ENCODE measurements around the gene PTPRJ. TPM values are rescaled to one million over a fixed set of nuclear protein-coding genes. Genes with fewer than 3 reads are reported as not detected.

Gene PTPRJ
- total RNA-seq, 1 donor from 2014 or later: 18.6 TPM

- Mint-ChIP-seq H3K27ac (no peak overlapping the region), H3K4me1 (ENCODE audit: unreplicated experiment) (peaks cover 19% of the 10 kb centered on the region), H3K9me3 (no peaks in the 10 kb centered on the region)
These were observed 101.0 kb downstream of the PTPRJ start for GRCh38 chr11:48081151-48082010.

GRCh38 chr11:48082771-48083170, 102.4 kb downstream of the PTPRJ start:
- no peaks in the 10 kb centered on the region for H3K9me3 Mint-ChIP-seq
- H3K4me3 Mint-ChIP-seq: no peak overlapping the region
- no peaks in the 10 kb centered on the region for H3K27me3 Mint-ChIP-seq
- peaks cover 20% of the 10 kb centered on the region for H3K4me1 Mint-ChIP-seq (ENCODE audit: unreplicated experiment)
- no peak overlapping the region for H3K27ac Mint-ChIP-seq
- DNase-seq (ENCODE audit: extremely low spot score, unreplicated experiment): no peak
- no peaks in the 10 kb centered on the region for H3K36me3 Mint-ChIP-seq
- no peak for TF ChIP-seq CTCF (conservative IDR thresholded peaks at IDR 0.05)

More at GRCh38 chr11:48081151-48082010, 101.0 kb downstream of the PTPRJ start:
- H3K4me3 Mint-ChIP-seq: no peak overlapping the region
- no peaks in the 10 kb centered on the region for H3K27me3 Mint-ChIP-seq
- DNase-seq (ENCODE audit: extremely low spot score, unreplicated experiment): no peak
- no peaks in the 10 kb centered on the region for H3K36me3 Mint-ChIP-seq
- TF ChIP-seq CTCF (conservative IDR thresholded peaks at IDR 0.05): no peak

DNA sequence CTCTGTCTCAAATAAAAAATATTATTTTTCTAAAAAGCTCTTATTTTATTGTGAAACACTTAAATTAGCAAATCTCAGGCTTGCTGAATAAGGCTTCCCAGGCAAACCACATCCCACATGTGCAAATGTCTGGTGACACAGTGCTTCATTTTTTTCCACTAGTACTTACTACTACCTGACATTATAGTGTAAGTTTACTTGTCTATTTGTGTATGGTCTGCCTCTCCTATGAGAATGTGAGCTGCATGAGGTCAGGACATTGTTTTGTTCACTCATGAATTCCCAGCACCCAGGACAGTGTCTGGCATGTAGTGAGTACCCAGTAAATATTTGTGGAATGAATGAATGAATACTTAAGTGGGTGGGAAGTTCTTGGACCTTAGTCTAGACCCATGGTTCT, 103.1 kb downstream of the PTPRJ start:
- no peak overlapping the region for H3K4me3 Mint-ChIP-seq
- H3K27ac Mint-ChIP-seq: no peak overlapping the region
- H3K27me3 Mint-ChIP-seq: no peaks in the 10 kb centered on the region
- TF ChIP-seq CTCF (conservative IDR thresholded peaks at IDR 0.05): no peak
- H3K36me3 Mint-ChIP-seq: no peaks in the 10 kb centered on the region
- no peaks in the 10 kb centered on the region for H3K9me3 Mint-ChIP-seq
- peaks cover 20% of the 10 kb centered on the region for H3K4me1 Mint-ChIP-seq (ENCODE audit: unreplicated experiment)
- no peak for DNase-seq (ENCODE audit: extremely low spot score, unreplicated experiment)

DNA sequence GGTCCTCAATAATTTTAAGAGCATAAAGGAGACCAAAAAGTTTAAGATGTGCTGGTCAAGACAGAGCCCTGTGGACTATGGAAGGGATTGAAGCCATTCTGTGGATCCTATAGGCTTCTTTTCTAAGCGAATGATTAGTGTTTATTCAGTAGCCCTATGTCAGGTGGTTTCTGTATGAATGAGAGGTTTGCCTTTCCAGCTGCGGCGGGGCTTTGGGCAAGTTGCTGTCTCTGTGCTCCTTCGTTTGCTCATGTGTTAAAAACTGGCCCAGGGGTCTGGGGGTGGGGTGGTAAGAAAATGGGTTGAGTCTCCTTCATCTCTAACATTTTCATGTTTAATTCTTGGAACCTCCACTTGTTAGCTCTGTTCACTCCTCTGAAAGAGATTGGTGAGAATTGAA, 105.3 kb downstream of the PTPRJ start:
- TF ChIP-seq CTCF (conservative IDR thresholded peaks at IDR 0.05): no peak
- Mint-ChIP-seq H3K36me3 (no peaks in the 10 kb centered on the region), H3K9me3 (no peaks in the 10 kb centered on the region), H3K4me3 (no peak overlapping the region), H3K4me1 (ENCODE audit: unreplicated experiment) (peaks cover 15% of the 10 kb centered on the region), H3K27me3 (no peaks in the 10 kb centered on the region), H3K27ac (peak overlapping the region; percentile 58)
- DNase-seq (ENCODE audit: extremely low spot score, unreplicated experiment): no peak

- no peak for TF ChIP-seq CTCF (conservative IDR thresholded peaks at IDR 0.05)
- peak overlapping the region; percentile 15 for H3K27ac Mint-ChIP-seq
- H3K9me3 Mint-ChIP-seq: no peaks in the 10 kb centered on the region
- H3K4me3 Mint-ChIP-seq: no peak overlapping the region
- peaks cover 22% of the 10 kb centered on the region for H3K4me1 Mint-ChIP-seq (ENCODE audit: unreplicated experiment)
- no peaks in the 10 kb centered on the region for H3K36me3 Mint-ChIP-seq
- no peak for DNase-seq (ENCODE audit: extremely low spot score, unreplicated experiment)
- H3K27me3 Mint-ChIP-seq: no peaks in the 10 kb centered on the region
These were observed 107.1 kb downstream of the PTPRJ start for GRCh38 chr11:48087422-48087821.

Data from type B pancreatic cell (in vitro differentiated cells).